ENCODE measurements around the gene SLC22A3. TPM values are rescaled to one million over a fixed set of nuclear protein-coding genes. Genes with fewer than 3 reads are reported as not detected.

The SLC22A3 gene
- total and polyA plus RNA-seq, 2 donors (not counting 1 experiment from before 2014, with no cell fraction given): not detected

- CTCF ChIA-PET: no interaction called here
Observed at GRCh38 chr6:160378882-160379281, 30.7 kb downstream of the SLC22A3 start.

GRCh38 chr6:160379466-160379865 is 31.3 kb downstream of the SLC22A3 start:
- H3K27ac ChIP-seq (ENCODE audit: low read length in 2 of 2): no peak overlapping the region
- CTCF ChIA-PET: no interaction called here
- no peak overlapping the region for H2AFZ ChIP-seq (ENCODE audit: insufficient read depth, low read depth, low read length, poor library complexity, severe bottlenecking)
- no peaks in the 10 kb centered on the region for H3K4me1 Mint-ChIP-seq
- H3K9ac ChIP-seq (ENCODE audit: low read length): no peak overlapping the region
- DNase-seq (no peak), ATAC-seq (ENCODE audit: low read depth) (no peak)
- H3K4me1 ChIP-seq (ENCODE audit: control insufficient read depth in 2 of 2, insufficient read depth in 2 of 2, low read length in 2 of 2): no peaks in the 10 kb centered on the region
- POLR2A ChIA-PET: no interaction called here
- no peaks in the 10 kb centered on the region for H4K20me1 ChIP-seq (ENCODE audit: control insufficient read depth, insufficient read depth, low read length, poor library complexity, severe bottlenecking)
- H3K4me3 Mint-ChIP-seq: no peak overlapping the region
- H3K27me3 Mint-ChIP-seq: peaks cover 18% of the 10 kb centered on the region
- peaks cover 2% of the 10 kb centered on the region for H3K9me3 Mint-ChIP-seq (ENCODE audit: insufficient read depth)
- H3K4me2 ChIP-seq (replicated peaks; ENCODE audit: low read depth, low read length, poor library complexity, severe bottlenecking): no peak overlapping the region
- intact Hi-C loops (cut with micrococcal nuclease): no loop called here
- no peaks in the 10 kb centered on the region for H3K27me3 ChIP-seq (replicated peaks in 1 of 4; ENCODE audit: control extremely low read depth in 1 of 4, control insufficient read depth in 3 of 4, insufficient read depth in 4 of 4, low read length in 3 of 4)
- no peaks in the 10 kb centered on the region for H3K36me3 ChIP-seq (replicated peaks in 1 of 2; ENCODE audit: control extremely low read depth in 1 of 2, control insufficient read depth in 1 of 2, extremely low read depth in 1 of 2, insufficient read depth in 2 of 2, low read length in 1 of 2)
- no peak overlapping the region for H3K4me3 ChIP-seq (ENCODE audit: control extremely low read depth in 1 of 5, extremely low read depth in 1 of 5, insufficient read depth in 1 of 5, low read depth in 2 of 5, low read length in 4 of 5)
- H3K27ac Mint-ChIP-seq: no peak overlapping the region
- TF ChIP-seq CTCF (IDR thresholded peaks at IDR 0.05) (no peak), EZH2 (IDR thresholded peaks at IDR 0.05; ENCODE audit: borderline replicate concordance, insufficient read depth, low read depth, low read length, poor library complexity, severe bottlenecking) (no peak)
- H3K9me3 ChIP-seq (ENCODE audit: control extremely low read depth in 1 of 3, control insufficient read depth in 2 of 3, insufficient read depth in 1 of 3, low read length in 2 of 3): peaks cover 0 to 6% (median 0%) of the 10 kb centered on the region in 3 donors
- H3K79me2 ChIP-seq (ENCODE audit: control insufficient read depth, insufficient read depth, low read length): no peaks in the 10 kb centered on the region

More at GRCh38 chr6:160378882-160379281, 30.7 kb downstream of the SLC22A3 start:
- H4K20me1 ChIP-seq (ENCODE audit: control insufficient read depth, insufficient read depth, low read length, poor library complexity, severe bottlenecking): no peaks in the 10 kb centered on the region
- peaks cover 0 to 7% (median 0%) of the 10 kb centered on the region in 3 donors for H3K9me3 ChIP-seq (ENCODE audit: control extremely low read depth in 1 of 3, control insufficient read depth in 2 of 3, insufficient read depth in 1 of 3, low read length in 2 of 3)
- Mint-ChIP-seq H3K9me3 (ENCODE audit: insufficient read depth) (peaks cover 2% of the 10 kb centered on the region), H3K4me1 (no peaks in the 10 kb centered on the region), H3K4me3 (no peak overlapping the region), H3K27me3 (peaks cover 14% of the 10 kb centered on the region), H3K27ac (no peak overlapping the region)
- no peak overlapping the region for H3K4me3 ChIP-seq (ENCODE audit: control extremely low read depth in 1 of 5, extremely low read depth in 1 of 5, insufficient read depth in 1 of 5, low read depth in 2 of 5, low read length in 4 of 5)
- no peak overlapping the region for H3K27ac ChIP-seq (ENCODE audit: low read length in 2 of 2)
- ATAC-seq (ENCODE audit: low read depth) (no peak), DNase-seq (no peak)
- H2AFZ ChIP-seq (ENCODE audit: insufficient read depth, low read depth, low read length, poor library complexity, severe bottlenecking): no peak overlapping the region
- H3K79me2 ChIP-seq (ENCODE audit: control insufficient read depth, insufficient read depth, low read length): no peaks in the 10 kb centered on the region
- no peaks in the 10 kb centered on the region for H3K4me1 ChIP-seq (ENCODE audit: control insufficient read depth in 2 of 2, insufficient read depth in 2 of 2, low read length in 2 of 2)
- POLR2A ChIA-PET: no interaction called here
- 94% methylated on average over 3 of the region's 4 CpGs for WGBS (ENCODE audit: insufficient coverage)
- TF ChIP-seq EZH2 (IDR thresholded peaks at IDR 0.05; ENCODE audit: borderline replicate concordance, insufficient read depth, low read depth, low read length, poor library complexity, severe bottlenecking) (no peak), CTCF (IDR thresholded peaks at IDR 0.05) (no peak)
- intact Hi-C loops (cut with micrococcal nuclease): no loop called here
- H3K9ac ChIP-seq (ENCODE audit: low read length): no peak overlapping the region
- no peaks in the 10 kb centered on the region for H3K27me3 ChIP-seq (replicated peaks in 1 of 4; ENCODE audit: control extremely low read depth in 1 of 4, control insufficient read depth in 3 of 4, insufficient read depth in 4 of 4, low read length in 3 of 4)
- no peak overlapping the region for H3K4me2 ChIP-seq (replicated peaks; ENCODE audit: low read depth, low read length, poor library complexity, severe bottlenecking)
- no peaks in the 10 kb centered on the region for H3K36me3 ChIP-seq (replicated peaks in 1 of 2; ENCODE audit: control extremely low read depth in 1 of 2, control insufficient read depth in 1 of 2, extremely low read depth in 1 of 2, insufficient read depth in 2 of 2, low read length in 1 of 2)
